ENCODE results near the gene UBE3A. TPM values are rescaled to one million over a fixed set of nuclear protein-coding genes. Genes with fewer than 3 reads are reported as not detected.

The UBE3A gene
- total and polyA plus RNA-seq, 10 of the 15 experiments (the other 5 are each of a cell fraction or from before 2014, with no cell fraction given) = 29.4 to 82.9 (median 58.7) TPM

DNA sequence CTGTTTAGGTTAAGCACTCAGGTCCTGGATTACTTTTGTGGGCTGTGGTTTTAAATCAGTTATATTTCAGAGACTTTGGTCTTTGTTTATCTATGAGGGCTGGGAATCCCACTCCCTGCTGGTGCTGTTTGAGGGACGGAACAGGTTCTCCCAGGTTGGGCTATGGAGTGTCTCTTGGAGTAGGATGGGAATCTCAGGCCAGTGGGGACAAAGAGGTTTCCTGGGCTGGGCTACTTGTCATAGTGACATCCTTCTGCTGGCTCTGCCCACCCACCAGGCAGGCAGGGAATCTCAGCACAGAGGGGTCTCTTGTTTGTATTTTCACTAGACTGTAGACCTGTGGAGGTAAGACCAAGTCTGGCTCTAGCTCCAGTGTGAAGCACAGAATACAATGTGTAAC lies 47.2 kb upstream of the UBE3A start:
- intact Hi-C loops (cut with micrococcal nuclease; ENCODE audit: unreplicated experiment) (no loop called here), in situ Hi-C loops (cut with MboI) (no loop called here)
- Histone ChIP-seq H4K20me1 (ENCODE audit: control insufficient read depth, insufficient read depth) (no peaks in the 10 kb centered on the region), H3K9ac (ENCODE audit: control insufficient read depth, insufficient read depth, low read length) (no peak overlapping the region), H2AFZ (ENCODE audit: control insufficient read depth, low read depth, low read length) (no peak overlapping the region), H3K27me3 (replicated peaks in 1 of 2; ENCODE audit: control insufficient read depth in 2 of 2, insufficient read depth in 2 of 2, low read length in 1 of 2) (no peaks in the 10 kb centered on the region), H3K9me3 (replicated peaks; ENCODE audit: control insufficient read depth, insufficient read depth, low read length) (no peaks in the 10 kb centered on the region; the same call in 2 of the 3 replicates), H3K79me2 (ENCODE audit: control insufficient read depth, insufficient read depth, low read length) (no peaks in the 10 kb centered on the region), H3K27ac (ENCODE audit: control insufficient read depth, insufficient read depth) (no peak overlapping the region), H3K4me2 (ENCODE audit: control insufficient read depth, insufficient read depth) (no peak overlapping the region), H3K4me3 (no peak overlapping the region), H3K36me3 (ENCODE audit: control insufficient read depth in 2 of 2, insufficient read depth in 2 of 2, low read length in 1 of 2) (no peaks in the 10 kb centered on the region), H3K4me1 (ENCODE audit: control insufficient read depth, insufficient read depth, low read length) (no peaks in the 10 kb centered on the region)
- no TSS peak for BruUV-seq (replicated peaks)
- SMC1A ChIA-PET (ENCODE audit: uncharacterized antibody, unreplicated experiment) = no interaction called here
- CTCF ChIA-PET = no interaction called here
- RAD21 ChIA-PET (ENCODE audit: unreplicated experiment) = no interaction called here
- WGBS (ENCODE audit: insufficient coverage, insufficient replicate concordance, low lambda C conversion rate, missing lambda C conversion rate) = 24% methylated on average over 1 of the region's 1 CpG
- no peak for DNase-seq (ENCODE audit: low read depth, low spot score)
- POLR2A ChIA-PET = no interaction called here
- FAIRE-seq = no peak
- TF ChIP-seq KAT2A (conservative IDR thresholded peaks at IDR 0.05; ENCODE audit: control insufficient read depth, low read depth, low read length) = no peak
- TF ChIP-seq POLR2AphosphoS5 (IDR thresholded peaks at IDR 0.05; ENCODE audit: low read length) = no peak
- no peak for TF ChIP-seq MYC (IDR thresholded peaks at IDR 0.05; ENCODE audit: insufficient read depth, insufficient read length, insufficient replicate concordance, low read length, severe bottlenecking)
- TF ChIP-seq, protein P1, sequence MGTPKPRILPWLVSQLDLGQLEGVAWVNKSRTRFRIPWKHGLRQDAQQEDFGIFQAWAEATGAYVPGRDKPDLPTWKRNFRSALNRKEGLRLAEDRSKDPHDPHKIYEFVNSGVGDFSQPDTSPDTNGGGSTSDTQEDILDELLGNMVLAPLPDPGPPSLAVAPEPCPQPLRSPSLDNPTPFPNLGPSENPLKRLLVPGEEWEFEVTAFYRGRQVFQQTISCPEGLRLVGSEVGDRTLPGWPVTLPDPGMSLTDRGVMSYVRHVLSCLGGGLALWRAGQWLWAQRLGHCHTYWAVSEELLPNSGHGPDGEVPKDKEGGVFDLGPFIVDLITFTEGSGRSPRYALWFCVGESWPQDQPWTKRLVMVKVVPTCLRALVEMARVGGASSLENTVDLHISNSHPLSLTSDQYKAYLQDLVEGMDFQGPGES (IDR thresholded peaks at IDR 0.05) = no peak
- no peak for TF ChIP-seq TCF7 (IDR thresholded peaks at IDR 0.05; ENCODE audit: borderline replicate concordance)
- ATAC-seq = no peak

GRCh38 chr15:25481208-25481859 lies 42.5 kb upstream of the UBE3A start:
- in situ Hi-C loops (cut with MboI) = no loop called here
- H3K4me2 ChIP-seq (ENCODE audit: control insufficient read depth, insufficient read depth) = no peak overlapping the region
- TF ChIP-seq CHD1 (IDR thresholded peaks at IDR 0.05; ENCODE audit: low read depth, low read length) (no peak), POU2F2 (IDR thresholded peaks at IDR 0.05; ENCODE audit: borderline replicate concordance, low read depth, low read length) (no peak), ZNF592 (IDR thresholded peaks at IDR 0.05) (no peak), TCF3 (IDR thresholded peaks at IDR 0.05; ENCODE audit: borderline replicate concordance, insufficient read depth, low read depth, low read length) (no peak), BRCA1 (IDR thresholded peaks at IDR 0.05; ENCODE audit: low read depth, low read length) (no peak)

More at GRCh38 chr15:25481208-25481859, 42.5 kb upstream of the UBE3A start:
- H3K9ac ChIP-seq (ENCODE audit: control insufficient read depth, insufficient read depth, low read length) = no peak overlapping the region
- no peaks in the 10 kb centered on the region for H3K4me1 ChIP-seq (ENCODE audit: control insufficient read depth, insufficient read depth, low read length)
- CTCF ChIA-PET = no interaction called here
- FAIRE-seq = no peak
- SMC1A ChIA-PET (ENCODE audit: uncharacterized antibody, unreplicated experiment) = no interaction called here
- BruUV-seq (replicated peaks) = no TSS peak
- no peak overlapping the region for H3K27ac ChIP-seq (ENCODE audit: control insufficient read depth, insufficient read depth)
- H3K79me2 ChIP-seq (ENCODE audit: control insufficient read depth, insufficient read depth, low read length) = no peaks in the 10 kb centered on the region
- 11% methylated on average over 14 of the region's 14 CpGs for WGBS (ENCODE audit: insufficient coverage, insufficient replicate concordance, low lambda C conversion rate, missing lambda C conversion rate)
- POLR2A ChIA-PET = no interaction called here
- H3K36me3 ChIP-seq (ENCODE audit: control insufficient read depth in 2 of 2, insufficient read depth in 2 of 2, low read length in 1 of 2) = no peaks in the 10 kb centered on the region
- intact Hi-C loops (cut with micrococcal nuclease; ENCODE audit: unreplicated experiment) = no loop called here
- no peak overlapping the region for H2AFZ ChIP-seq (ENCODE audit: control insufficient read depth, low read depth, low read length)
- no peaks in the 10 kb centered on the region; the same call in 2 of the 3 replicates for H3K9me3 ChIP-seq (replicated peaks; ENCODE audit: control insufficient read depth, insufficient read depth, low read length)
- no peaks in the 10 kb centered on the region for H3K27me3 ChIP-seq (replicated peaks in 1 of 2; ENCODE audit: control insufficient read depth in 2 of 2, insufficient read depth in 2 of 2, low read length in 1 of 2)
- no peak overlapping the region for H3K4me3 ChIP-seq
- no peak for DNase-seq (ENCODE audit: low read depth, low spot score)
- no peak for ATAC-seq
- RAD21 ChIA-PET (ENCODE audit: unreplicated experiment) = no interaction called here
- H4K20me1 ChIP-seq (ENCODE audit: control insufficient read depth, insufficient read depth) = no peaks in the 10 kb centered on the region

Data from GM12878 (cell line).